GM19467 (cell line): ENCODE measurements around the gene APBB2.

Experiments used
- ATAC-seq: cut with Tn5 transposase; IDR thresholded peaks from one replicate; pipeline ENCODE4 v1.9.1; 2021; ENCODE audit warnings: mild to moderate bottlenecking, moderate library complexity; ENCODE audit not compliant: unreplicated experiment

The APBB2 gene

DNA sequence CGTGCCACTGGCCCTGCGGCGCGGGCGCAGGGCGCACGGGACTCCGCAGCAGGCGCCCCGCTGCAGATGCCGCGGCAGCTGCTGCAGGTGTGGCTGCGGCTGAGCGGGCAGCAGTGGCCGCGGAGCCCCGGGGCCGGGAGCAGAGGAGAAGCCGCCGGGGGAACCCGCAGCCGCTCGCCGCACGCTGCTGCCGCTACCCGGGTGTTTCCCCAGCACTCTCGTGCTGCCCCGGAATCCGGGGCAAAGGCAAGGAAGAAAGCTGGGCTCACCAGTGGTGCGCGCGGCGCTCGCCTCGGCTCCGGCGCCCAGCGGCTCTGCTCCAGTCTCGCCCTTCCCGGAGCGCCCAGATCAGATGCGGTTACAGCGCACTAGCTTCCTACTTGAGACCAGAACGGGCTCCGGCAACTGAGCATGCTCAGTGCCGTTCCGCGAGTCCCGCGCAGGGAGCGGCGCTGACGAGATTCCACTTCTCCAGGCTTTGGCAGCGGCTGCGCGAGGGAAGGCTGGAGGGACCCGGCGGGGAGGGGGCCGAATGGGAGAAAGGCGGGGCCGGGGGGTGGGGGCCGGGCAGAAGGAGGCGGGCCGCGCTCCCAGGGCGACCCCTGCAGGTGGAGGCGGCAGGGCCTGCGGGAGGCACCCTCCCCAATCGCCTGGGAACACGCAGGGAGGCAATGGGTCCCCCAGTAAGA lies at the start of gene APBB2:
Gene APBB2 (minus strand): TSS at position 407 of the 689 bp plus-strand sequence. CDS start 181,288 bp downstream, outside the sequence.
- ATAC-seq, result peak; percentile 39

DNA sequence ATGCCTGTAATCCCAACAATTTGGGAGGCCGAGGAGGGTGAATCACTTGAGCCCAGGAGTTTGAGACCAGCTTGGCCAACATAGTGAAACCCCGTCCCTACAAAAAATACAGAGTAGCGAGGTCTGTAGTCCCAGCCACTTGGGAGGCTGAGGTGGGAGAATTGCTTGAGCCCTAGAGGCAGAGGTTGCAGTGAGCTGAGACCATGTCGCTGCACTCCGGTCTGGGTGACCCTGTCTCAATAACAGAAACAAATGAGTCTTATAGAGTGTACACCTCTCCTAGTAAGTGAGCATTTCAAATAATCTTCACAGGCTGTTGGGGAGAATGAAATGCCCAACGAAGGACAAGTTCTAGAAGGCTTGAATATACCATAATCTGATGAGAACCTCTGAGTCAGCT lies 47.9 kb upstream of the APBB2 start:
- no peak for ATAC-seq

DNA sequence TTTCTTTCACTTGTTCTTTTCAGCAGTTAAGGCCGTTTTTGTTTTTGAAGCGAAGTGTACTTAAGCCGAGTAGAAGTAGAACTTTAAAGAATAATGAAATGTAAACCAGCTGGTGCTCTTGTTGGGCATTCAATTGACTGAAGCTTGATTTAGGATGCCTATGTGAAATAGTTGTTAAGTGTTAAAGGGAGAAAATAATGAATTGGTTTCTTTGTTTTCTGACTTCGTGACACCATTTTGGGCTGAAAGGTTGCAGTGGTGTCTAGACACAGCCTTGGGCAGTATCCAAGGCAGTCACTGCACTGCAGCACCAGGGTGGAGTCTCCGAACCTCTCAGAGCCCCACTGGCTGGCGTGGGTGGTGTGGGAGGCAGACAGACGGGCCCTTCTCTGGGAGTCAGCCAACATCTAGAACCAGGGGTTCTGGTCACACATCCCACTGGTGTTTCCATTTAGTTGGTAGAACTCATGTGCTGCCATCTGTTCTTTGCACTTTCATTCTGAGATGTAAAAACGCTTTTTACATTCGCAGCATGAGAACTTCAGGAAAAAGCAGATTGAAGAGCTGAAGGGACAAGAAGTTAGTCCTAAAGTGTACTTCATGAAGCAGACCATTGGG lies 45.9 kb upstream of the APBB2 start:
- ATAC-seq, result no peak

DNA sequence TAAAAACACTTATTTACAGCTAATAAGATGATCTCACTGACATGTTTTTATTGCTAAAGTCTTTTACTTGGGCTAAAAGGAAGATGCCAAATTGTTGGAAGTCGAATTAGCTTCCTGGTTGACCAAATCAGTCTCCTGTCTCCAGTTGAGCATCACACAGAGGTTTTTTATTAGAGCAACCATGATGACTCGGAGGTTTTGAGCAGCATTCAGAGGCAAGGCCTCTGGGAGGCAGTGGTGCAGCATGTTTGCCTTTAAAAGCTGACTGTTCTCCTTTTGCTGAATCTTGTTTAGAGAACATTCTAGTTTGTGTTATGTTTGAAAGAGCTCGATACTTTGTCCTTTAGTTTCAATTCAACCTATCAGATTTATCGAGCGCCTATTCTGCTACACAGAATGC lies 44.4 kb upstream of the APBB2 start:
- no peak for ATAC-seq

DNA sequence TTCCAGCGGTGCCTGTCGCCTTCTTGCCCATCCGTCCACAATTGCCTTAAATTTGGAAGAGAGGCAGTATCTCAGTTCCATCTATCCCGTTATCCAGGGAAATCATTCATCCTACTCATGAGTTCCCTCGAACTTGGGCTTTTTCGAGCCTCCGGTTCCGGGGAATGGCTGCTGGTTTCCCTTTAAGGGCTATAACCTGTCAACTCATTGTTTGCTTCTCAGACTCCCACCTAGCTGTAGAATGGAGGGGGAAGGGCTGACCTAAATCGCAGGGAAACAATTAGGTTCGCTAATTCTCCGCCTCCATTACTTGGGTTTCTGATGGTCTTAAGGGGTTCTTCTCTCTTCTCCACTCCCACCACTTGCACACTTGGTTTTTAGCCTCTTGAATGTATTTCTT lies 43.6 kb upstream of the APBB2 start:
- no peak for ATAC-seq

DNA sequence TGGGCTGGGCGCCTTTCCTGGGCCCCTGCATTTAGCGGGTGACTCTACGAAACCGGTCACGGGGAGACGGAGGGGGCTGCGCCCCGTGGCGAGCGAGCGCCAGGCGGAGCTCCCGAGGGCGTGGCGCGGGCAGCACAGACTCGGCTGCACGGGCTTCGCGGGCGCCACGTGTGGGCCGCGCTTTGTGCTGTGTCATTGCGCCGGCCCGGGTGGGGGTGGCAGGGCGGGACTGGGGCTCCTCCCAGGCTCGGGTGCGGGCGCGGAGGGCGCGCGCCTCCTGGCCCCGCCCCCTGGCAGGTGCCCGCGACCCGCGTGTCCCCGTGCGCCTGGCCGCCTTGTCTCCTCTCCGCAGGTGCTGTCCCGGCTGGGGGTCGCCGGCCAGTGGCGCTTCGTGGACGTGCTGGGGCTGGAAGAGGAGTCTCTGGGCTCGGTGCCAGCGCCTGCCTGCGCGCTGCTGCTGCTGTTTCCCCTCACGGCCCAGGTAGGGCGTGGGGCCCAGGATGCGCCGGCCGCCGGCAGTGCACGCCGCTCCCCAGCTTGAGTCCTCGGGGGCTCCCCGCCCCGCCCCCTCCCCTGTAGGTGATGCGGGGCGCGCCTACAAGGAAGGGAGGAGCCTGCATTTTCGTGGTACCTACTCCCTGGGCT lies 43.0 kb upstream of the APBB2 start:
- peak; percentile 48 for ATAC-seq

DNA sequence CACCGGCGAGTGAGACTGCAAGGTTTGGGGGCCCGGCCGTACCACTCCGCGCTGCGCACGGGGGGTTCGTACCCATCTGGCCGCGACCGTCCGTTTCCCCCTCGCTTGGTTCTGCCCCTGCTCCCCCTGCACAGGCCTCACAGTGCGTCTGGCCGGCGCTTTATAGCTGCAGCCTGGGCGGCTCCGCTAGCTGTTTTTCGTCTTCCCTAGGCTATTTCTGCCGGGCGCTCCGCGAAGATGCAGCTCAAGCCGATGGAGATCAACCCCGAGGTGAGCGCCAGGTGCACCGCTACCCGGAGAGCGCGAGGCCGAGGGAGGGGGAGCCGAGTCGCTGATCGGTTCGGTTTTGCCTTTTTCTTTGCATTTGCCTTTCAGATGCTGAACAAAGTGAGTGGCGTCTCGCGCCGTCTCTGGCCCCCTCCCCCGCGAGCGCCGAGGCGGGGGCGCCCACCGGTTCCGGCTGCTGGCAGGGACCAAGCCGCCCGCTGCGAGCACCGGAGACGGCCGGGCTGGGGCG lies 42.5 kb upstream of the APBB2 start, which contains the start of gene UCHL1:
Gene UCHL1 (plus strand): TSS at position 189 of the 517 bp plus-strand sequence. CDS start 49 bp downstream, at position 238.
- ATAC-seq, result peak; percentile 57

DNA sequence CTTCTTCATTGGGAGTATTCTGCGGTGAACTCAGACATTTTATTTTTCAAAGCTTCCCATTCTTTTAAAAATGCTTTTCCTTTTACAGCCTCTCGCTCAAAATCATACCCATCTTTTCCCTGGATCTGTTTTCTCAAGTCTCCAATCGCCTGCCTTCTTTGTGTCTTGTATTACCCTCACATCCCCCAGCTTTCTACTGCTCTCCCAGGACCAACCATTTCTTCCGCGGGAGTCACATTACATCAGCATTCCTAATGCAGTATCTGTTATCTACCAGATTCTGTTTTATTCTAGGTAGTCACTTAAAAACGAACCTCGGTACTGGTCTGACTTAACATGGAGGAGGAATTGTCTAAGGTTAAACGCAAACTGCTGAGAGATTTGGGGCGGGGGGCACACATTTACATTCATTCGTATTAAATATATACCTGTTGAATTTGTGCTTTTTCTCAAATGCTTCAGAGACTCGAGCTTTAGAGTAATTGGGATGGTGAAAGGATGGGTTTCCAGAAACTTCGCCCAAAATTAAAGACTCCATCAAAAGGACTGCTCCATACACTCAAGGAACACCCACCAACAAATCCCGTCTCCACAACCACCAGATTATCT lies 41.9 kb upstream of the APBB2 start:
- ATAC-seq, result no peak

DNA sequence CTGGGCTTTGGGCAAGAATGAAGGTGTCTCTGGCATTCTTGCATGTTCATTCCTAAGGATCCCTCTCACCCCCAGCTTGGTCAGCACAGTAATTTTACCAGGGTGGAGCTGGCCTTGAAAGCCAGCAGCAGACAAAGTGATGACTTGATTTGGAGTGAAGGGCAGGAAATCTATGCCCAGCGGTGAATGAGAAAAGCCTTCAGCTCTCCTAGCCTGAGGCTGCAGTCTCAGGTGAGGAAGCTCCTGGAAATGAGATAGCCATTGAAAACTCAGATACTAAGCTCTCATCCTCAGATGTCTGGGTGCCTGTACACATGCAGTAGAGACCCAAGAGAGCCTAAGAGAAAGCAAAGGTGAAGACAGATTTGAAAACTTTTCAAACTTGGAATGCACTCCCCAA lies 31.6 kb upstream of the APBB2 start:
- no peak for ATAC-seq

DNA sequence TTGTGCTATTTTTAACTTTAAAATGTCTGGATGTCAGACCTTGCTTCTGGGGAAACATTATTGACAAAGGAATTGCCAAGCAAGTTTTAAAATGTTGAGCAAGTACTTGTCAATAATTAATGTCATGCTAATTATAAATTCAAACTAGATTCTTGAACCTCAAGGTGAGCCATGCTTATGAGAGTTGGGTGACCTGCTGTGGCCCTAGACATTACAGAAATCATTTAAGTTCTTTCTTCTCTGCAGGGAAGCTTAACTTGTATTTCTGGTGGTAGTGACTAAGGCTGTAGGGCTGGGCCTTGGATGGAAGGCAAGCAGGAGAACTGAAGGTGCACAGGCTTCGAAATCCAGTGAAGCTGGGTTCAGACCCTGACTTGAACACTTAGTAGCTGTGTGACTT lies 27.6 kb upstream of the APBB2 start:
- no peak for ATAC-seq

DNA sequence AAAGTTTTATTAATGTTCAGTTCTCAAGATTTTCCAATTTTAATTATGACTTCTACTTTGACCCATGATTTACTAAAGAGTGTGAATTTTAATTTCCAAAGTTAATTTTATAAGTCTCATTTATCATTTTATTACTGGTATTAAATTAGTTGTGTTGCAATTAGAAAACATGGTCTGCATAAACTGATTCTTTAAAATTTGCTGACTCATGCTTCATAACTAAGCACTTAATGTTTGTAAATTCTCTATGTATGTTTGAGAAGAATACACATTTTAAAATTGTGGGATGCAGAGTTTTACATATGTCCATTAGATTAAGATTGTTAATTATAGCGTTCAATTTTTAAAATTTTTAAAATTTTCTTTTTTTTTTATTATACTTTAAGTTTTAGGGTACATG lies 22.2 kb upstream of the APBB2 start:
- no peak for ATAC-seq

DNA sequence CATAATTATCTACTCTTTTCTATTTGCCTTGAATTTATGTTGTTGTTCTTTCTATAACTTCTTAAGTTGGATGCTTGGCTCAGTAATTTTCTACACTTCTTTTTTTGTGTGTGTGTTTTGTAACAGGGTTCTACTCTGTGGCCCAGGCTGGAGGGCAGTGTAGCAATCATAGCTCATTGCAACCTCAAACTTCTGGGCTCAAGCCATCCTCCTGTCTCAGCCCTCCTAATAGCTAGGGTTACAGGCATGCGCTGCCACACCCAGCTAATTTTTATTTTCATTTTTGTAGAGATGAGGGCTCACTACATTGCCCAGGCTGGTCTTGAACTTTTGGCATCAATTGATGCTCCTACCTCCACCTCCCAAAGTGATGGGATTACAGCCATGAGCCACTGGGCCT lies 21.7 kb upstream of the APBB2 start:
- ATAC-seq, result no peak

DNA sequence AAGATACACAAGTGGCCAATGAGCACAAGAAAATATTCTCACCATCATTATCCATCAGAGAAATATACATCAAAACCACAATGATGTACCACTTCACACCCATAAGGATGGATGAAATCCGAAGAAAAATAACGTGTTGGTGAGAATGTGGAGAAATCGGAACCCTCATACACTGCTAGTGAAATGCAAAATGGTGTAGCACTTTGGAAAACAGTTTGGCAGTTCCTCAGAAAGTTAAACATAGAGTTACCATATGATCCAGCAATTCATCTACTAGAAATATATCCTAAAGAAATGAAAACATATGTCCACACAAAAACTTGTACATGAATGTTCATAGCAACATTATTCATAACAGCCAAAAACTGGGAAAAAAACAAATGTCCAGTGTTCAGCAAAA lies 18.5 kb upstream of the APBB2 start:
- no peak for ATAC-seq

DNA sequence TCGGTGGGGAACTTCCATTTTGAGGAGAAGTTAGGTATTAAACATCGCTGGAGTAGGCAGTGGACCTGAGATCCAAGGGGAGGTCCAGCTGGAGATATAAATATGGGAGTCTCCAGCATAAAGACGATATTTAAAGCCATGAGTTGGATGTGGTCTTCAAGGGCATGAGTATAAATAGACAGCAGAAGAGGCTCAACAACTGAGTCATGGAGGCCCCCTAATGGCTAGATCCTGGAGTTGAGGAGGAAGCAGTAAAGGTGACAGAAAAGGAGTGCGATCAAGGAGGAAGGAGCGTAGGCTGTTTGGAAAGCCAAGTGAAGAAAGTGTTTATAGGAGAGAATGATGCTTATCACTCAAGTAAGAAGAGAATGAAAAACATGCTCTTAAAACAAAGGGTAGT lies 18.1 kb upstream of the APBB2 start:
- ATAC-seq, result no peak

DNA sequence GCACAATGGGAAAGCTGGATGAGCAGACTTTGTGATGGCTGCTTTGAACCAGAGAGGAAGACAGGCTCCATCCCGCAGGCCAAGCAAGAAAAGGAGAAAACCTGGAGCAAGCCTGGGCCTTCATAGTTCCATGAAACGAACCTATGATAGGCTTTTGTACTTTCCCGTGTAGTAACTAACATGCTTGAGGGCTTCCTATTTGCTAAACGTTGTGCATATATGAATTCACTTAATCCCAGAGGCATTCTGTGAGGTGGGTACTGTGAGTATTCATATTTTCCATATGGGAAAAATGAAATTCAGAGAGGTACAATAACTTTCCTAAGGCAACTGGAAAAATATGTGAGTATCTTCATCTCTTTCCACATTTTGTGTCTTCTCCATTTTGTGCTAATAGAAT lies 13.6 kb upstream of the APBB2 start:
- ATAC-seq, result no peak

DNA sequence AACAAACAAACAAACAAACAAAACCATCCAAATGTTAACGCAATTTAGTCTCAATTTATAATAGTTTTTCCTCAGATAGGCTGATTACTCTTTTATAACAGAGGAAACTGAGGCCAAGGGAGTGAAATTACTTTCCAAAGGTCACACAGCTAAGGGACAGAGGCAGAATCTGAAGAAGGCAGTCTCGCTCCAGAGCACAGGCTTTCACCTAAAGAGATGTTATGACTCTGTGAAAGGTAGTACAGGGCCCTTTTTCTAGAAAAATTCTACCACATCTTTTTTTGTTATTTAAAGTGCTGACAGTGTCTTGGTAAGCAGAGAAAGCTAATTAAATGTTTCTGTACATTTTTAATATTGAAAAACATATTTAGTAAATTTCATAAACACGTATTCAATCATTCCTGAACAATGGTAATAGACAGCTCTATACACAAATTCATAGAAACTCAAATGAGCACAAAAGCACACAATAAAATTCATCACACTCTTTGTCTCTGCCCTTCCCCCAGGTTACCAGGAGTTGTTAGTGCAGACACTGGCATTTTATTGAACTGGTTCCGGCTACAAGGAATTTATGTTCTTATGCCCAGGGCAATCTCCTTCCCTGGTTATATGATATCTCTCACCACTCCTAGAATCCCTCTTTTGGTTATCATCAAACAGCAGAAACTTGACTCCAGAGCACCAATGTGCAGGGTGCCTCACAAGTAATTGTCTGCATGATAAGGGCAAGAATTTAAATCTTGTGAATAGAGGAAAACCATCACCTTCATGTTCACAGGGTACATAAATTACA lies 7.7 kb upstream of the APBB2 start:
- ATAC-seq, result no peak

DNA sequence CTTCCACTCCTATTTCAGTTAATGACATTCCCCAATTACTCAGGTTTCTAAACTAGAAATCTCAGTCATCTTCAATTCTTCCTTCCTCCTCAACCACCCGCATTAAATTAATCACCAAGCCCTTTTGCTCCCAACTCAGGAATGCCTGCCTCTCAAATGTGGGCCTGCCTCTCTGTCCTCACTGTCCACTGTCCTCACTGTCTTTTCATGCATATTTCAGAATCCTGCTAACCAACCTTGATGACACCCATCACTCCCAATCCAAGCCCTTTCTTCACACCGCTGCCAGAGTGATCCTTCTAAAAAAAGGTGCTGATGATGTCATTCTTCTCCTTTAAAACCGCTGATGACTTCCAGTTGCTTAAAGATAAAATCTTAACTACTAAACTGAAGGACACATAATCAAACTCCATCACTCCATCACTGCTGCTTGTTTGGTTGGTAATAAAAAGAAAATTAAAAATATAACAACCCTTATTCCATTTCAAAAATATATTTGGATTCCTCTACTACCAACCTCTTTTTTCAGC lies 5.1 kb upstream of the APBB2 start:
- ATAC-seq, result no peak

DNA sequence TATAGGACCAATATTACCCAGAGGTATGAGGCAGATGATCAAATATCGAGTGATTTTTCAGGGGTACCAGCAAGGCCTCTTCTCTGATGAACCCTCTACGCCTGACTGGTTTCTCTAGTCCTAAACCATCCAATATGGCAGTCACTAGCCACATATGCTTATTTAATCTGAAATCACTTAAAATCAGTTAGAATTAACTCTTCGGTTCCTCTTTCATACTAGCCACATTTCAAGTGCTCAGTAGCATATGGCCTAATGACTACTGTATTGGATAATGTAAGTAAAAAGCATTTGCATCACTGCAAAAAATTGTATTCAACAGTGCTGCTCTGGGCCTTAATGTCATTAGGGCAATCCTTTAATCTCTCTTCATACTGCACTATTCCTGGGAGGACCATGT lies 4.4 kb upstream of the APBB2 start:
- ATAC-seq, result no peak

DNA sequence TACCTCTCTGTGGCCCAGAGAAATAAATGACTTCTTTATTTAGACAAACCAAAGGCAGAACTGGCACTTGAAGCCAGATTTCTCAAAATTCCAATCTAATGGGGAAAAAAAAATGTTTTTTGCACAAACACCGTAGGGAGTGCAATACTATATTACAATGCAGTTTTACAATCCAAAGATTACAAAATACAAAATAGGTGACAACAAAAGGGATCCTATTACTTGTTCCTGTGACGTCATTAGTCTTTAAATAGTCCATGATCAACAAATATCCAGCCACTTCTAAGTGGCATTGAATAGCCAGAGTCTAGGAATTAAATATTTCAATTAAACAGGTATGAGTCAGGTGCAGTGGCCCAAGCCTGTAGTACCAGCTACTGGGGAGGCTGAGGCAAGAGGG lies 3.0 kb upstream of the APBB2 start:
- ATAC-seq, result no peak

DNA sequence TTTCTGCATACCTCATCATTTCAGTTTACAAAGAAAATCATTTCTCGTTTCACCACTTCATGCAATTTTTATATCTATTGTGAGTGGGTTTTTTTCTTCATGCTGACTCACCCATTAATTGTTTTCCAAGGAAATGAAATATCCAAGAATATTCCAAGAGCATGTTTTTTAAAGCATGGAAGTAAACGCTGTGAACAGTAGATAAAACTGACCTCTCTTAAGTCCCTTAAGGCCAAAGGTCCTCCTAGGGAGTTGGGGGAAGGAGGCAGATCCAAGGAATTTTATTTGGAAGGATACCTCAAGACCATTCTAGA lies 2.6 kb upstream of the APBB2 start:
- no peak for ATAC-seq
